Measurements from ENCODE around the gene INO80D.
A peak's percentile ranks its signal among the peaks of the same experiment; 100 is the strongest.

GRCh38 chr2:205947621-205948495 lies 138.1 kb downstream of the INO80D start:
- peak; percentile 98 to 99 for TF ChIP-seq CTCF (conservative IDR thresholded peaks at IDR 0.05; ENCODE audit: low read depth in 2 of 2)
- no peak for TF ChIP-seq POLR2AphosphoS5 (IDR thresholded peaks at IDR 0.05; ENCODE audit: low read depth)
- TF ChIP-seq EZH2 (IDR thresholded peaks at IDR 0.05; ENCODE audit: low read depth, unreplicated experiment) = no peak
- no peak for TF ChIP-seq REST (IDR thresholded peaks at IDR 0.05; ENCODE audit: unreplicated experiment)
- no peak for TF ChIP-seq EZH2phosphoT487 (IDR thresholded peaks at IDR 0.05; ENCODE audit: unreplicated experiment)

Measured in GM23338 (cell line).